ENCODE data around the gene PDXK.

GRCh38 chr21:43772425-43772821 is 53.5 kb downstream of the PDXK start:
- TF ChIP-seq CTCF (IDR thresholded peaks at IDR 0.05) (no peak), EZH2phosphoT487 (IDR thresholded peaks at IDR 0.05) (no peak), EZH2 (IDR thresholded peaks at IDR 0.05) (no peak)
